ENCODE results near the gene KIF1A.
"Not testable (repeated sequence)": the region's sequence is repeated elsewhere in the genome, so short reads cannot be mapped to it uniquely, and the experiment has no call there.

The KIF1A gene

DNA sequence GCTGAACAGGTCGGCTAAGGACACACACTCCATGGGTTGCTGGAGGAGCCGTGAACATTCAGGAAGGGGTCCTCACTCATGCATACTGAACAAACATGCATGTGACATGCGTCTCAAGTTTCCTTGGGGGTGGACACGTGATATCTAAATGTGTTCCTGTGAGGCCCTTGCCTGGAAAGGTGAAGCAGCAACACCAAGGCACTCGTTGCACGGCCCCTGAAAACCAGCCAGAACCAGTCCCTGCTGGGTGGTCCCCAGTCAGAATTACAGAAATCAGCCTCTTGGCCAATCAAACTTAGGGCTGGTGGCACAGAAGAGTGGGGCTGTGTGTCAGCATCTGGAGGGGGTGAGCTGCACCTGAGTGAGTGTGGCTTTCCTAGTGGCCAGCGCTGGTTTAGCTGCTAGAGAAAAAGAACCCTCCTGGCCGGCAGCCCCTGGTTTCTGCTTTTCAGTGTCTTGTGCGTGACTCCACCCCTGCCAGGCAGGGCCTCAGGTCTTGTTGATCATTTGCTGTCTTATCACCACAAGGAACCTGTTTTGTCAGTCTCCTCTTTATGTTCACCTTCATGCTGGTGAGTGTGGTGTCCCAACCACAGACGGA lies 134.1 kb downstream of the KIF1A start:
- DNase-seq (ENCODE audit: low spot score): no peak

DNA sequence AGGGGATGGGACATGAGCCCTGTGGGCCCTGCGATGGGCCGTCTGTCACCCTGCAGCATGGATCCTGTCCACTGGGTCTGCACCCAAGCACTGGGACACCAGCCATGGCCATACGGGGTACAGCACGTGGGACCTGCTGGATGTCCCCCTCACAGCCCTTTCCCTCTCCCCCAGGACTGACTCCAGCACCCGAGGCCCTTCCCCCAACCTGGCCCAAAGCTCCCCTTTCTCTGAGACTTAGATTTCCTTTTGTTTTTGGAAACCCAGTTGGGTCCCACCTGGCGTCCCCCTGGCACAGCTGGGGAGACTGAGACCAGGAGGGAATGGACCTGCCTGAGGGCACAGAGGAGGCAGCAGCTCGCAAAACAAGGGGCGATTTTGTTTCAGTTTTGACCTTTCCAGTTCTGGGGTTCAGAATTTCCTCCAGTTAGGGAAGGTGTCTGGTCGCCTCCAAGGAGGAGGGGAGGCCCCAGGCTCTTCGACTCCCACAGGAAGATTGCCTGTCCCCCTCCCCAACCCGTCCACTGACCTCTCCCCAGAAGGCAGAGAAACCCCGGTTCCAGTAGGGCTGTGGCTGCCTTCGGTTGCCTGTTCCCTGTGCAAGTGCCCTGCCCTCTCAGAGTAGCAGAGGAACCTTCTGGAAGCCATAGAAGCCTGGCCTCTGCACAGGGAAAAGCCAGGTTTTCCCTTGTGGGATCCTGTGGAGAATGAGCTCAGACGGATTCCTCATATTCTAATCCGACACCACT lies 135.9 kb downstream of the KIF1A start:
- not testable (repeated sequence) for DNase-seq (ENCODE audit: low spot score)

DNA sequence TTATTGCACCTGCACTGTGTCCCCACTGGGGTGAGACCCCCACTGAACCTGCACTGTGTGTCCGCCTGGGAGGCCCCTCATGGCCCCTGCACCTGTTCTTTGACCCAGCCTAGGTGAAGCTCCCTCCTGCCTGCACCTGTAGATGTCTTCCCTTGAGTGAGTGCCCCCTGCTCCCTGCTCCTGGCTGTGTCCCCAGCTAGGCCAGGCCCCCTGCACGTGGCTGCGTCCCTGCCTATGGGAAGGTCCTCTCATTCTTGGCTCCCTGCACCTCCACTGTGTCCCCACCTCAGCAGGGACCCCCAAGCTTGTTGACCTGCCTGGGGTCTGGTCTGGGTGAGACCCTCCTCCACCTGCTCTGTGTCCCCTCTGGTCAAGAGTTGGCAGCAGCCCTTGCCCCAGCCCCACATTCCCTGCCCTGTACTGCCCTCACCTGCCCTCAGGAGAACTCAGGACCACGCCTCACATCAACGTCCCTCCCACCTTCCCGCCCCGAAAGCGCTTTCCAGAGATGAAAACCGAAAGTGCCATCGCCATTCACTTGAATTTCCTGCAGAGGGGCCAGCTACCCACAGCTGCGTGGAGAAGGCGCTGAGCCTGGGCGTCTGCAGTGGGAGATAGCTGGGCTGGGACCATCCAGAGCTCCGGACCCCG lies 136.6 kb downstream of the KIF1A start:
- not testable (repeated sequence) for DNase-seq (ENCODE audit: low spot score)

DNA sequence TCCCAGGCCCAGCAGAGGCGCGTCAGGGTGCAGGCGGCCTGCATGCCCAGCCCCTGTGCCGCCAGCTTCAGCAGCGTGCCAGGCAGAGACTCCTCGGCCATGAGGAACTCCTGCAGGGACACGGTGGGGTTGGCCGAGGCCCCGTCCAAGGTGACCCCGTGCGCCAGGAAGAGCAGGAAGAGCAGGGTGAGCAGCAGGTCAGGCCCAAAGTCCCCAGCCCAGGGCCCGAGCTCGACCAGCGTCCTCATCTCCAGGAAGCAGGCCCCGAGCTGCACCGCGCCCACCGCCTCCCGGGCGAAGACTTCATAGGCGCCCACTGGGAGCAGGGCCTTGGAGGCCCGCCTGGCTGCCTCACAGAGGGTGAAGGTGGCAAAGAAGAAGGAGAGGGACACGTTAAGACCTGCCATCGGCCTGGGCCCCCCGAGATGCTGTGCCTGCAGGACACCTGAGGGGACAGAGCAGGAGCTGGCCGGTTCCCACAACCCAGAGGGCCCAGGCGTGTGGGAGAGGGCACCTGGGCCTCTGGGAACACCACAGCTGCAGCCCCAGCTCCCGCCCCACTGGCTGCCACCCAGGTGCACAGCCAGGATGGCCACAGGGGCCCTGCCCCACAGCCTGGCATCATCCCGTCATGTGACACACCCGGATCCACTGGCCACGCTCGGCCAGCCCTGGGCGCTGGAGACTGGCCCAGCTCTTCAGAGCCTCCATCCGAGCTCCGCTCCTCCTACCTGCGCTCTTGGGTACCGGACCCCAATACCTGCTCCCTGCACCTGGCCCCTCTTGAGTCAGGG lies 137.4 kb downstream of the KIF1A start, which contains the start of gene AQP12B:
Gene AQP12B (minus strand): TSS at position 455 of the 794 bp plus-strand sequence. CDS start 48 bp downstream, at position 407.
- not testable (repeated sequence) for DNase-seq (ENCODE audit: low spot score)

DNA sequence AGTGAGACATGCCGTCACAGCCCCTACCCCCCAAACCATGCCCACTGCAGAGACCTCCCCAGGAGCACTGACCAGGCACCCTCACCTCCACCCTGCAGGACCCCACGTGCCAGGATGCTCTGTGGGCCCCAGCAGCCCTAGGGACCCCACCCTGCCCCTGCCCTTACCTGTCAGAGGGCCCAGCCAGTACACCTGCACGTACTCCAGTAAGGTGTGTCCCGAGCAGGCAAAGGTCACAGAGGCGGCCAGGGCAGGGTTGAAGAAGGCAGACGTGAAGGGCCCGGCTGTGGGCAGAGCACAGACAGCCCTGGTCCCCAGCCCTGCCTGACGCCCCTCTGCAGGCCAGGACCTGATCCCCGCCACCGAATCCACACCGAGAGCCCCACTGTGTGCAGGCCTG lies 139.8 kb downstream of the KIF1A start:
- not testable (repeated sequence) for DNase-seq (ENCODE audit: low spot score)

DNA sequence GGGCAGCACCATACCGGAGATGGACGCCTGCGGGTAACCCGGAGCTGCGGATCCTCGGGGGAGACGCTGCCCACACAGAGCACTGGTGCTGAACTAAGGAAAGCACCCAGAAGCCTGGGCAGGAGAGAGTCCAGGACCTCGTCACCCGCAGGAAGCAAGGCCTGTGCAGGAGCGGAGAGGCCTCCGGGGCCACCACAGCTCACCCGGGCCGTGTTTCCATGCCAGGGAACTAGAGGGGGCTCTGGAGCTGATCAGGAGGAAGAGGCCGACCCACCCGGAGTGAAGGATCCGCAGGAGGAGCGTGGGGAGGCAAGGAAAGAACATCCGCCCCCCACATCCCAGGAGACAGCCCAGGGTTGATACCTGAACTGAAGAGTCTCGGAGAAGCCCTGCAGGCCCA lies 141.1 kb downstream of the KIF1A start:
- not testable (repeated sequence) for DNase-seq (ENCODE audit: low spot score)

DNA sequence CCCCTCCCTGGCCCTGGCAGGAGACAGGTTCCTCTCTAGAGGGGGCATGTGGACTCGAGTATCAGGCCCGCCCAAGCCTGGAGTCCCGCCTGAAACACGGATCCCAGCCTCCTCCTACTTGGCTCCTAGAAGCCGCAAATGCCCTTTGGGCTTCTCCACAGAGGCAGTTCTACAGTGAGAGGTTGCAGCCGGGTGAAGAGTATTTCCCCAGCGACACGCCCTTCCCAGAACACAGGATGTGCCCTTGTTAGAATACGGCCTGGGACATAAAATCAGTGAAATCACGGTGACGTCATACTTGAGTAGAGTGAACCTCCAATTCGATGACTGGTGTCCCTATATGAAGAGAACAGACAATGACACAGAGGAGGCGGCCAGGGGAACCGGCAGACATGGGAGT lies 142.0 kb downstream of the KIF1A start:
- not testable (repeated sequence) for DNase-seq (ENCODE audit: low spot score)

DNA sequence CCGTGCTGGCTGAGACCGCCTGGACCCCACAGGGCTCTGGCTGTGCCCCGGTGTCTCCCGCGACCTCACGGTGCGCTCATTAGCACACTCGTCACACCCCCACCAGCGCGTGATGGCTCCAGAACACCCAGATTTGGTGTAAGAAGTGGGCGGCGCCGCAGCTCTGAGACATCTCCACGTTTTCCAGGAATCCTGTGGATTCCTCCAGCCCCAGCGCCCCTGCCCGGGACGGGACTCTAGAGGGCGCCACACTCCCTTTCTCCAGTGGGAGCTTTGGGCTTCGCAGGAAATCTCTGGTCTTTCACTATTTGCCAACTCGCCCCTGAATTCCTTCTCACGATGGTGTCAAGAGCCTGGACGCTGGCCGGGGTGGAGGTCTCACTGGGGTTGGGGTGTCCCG lies 144.7 kb downstream of the KIF1A start:
- DNase-seq (ENCODE audit: low spot score): not testable (repeated sequence)

DNA sequence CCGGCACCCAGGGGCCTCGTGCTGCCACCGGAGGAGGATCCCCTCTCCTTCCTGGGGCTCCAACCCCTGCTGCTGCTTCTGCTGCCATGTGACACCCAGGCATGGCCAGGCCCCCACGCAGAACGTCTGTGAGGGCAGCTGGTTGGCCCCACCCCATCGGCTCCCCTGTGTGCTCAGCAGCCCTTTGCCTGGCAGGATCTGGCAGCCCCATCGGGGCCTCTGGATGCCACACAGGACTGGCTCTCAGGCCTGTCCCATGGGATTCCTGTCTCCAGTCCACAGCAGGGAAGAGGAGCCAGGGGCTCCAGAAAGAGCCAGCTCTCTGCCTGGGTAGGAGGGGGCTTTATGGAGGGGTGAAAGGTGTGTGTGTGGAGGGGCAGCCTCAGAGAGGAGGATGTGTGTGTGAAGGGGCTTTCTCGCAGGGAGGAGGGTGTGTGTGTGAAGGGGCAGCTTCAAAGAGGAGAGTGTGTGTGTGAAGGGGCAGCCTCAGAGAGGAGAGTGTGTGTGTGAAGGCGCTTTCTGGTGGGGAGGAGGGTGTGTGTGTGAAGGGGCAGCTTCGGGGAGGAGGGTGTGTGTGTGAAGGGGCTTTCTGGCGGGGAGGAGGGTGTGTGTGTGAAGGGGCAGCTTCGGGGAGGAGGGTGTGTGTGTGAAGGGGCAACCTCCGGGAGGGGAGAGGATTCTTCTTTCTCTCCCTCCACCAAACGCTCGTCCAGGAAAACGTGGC lies 145.4 kb downstream of the KIF1A start:
- DNase-seq (ENCODE audit: low spot score): not testable (repeated sequence)

DNA sequence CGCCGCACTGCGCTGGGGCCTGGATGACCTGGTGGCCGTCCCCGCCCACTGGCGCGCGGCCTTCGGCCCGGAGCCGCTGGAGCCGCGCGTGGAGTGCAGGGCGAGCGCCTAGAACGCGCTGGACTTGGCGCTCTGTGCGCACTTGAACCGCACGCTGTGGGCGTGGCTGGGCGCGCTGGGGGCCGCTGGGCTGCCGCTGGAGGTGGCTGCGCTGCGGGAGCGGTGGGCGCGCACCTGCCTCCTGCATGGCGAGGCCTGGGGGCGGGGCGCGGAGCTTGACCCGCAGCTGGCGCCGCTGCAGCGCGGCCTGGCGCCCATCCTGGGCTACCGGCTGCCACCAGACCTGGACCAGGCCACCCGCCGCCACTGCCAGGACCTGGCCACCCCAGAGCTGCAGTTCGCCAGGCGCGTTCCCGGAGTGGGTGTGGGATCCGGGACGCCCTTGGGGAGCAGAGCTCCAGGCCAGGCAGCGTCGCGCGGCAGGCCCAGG lies 147.3 kb downstream of the KIF1A start:
- no peak for DNase-seq (ENCODE audit: low spot score)

DNA sequence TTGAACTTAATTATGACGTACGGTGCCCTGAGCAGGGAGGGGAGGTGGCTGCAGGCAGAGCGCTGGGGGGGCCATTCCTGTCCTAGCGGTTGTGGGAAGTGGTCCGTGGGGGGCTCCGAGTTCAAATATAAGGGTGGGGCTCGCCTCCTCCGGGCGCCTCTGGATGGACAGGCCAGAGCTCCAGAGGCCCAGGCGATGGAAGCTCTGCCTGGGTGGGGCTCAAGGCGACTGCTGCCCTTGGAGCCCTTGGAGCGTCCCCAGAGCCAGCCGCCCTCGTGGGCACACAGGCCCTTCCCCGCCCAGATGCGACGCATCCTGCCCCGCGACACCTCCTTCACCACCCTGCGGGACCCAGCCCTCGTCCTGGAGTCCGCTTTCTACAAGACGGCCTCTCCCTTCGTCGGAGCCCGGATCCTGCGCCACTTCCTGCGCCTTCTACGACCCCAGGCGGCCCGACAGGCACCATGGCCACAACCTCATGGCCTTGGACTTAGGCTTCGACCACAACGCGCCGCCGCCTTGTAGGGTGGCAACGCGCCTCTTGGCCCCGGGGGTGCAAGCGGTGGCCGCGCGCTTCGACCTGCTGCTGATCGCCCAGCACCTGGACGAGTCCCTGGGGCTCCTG lies 147.8 kb downstream of the KIF1A start:
- no peak for DNase-seq (ENCODE audit: low spot score)

DNA sequence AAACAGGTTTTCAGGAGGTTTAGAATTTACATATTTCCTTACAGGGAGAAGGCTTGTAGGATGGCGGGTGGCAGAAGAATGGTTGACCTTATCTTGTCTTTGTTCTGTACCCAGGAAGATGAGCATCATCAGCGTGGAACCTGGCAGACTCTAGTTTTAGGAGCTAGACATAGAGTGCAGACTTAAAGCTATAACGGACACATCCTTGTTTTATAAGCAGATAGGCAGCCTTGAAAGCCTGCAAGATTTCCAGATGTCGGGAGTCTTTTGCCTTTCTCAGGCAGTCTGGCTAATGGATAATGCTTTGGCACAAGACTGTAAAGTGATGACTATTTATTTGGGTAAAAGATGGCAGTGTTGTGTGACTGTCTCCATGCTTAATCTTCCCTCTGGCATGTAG lies 149.1 kb downstream of the KIF1A start:
- no peak for DNase-seq (ENCODE audit: low spot score)

DNA sequence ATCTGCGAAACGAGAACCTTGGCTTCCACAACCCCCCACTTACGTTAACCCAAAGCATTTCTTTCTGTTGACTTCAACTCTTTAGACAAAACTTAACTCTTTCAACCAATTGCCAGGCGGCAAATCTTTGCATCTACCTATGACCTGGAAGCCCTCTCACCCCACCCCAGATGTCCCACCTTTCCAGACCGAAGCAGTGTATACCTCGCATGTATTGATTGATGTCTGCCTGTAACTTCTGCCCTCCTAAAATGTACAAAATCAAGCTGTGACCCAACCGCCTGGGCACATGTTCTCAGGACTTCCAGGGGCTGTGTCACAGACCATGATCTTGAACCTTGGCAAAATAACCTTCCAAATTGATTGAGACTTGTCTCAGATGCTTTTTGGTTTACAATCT lies 149.6 kb downstream of the KIF1A start:
- DNase-seq (ENCODE audit: low spot score): no peak

DNA sequence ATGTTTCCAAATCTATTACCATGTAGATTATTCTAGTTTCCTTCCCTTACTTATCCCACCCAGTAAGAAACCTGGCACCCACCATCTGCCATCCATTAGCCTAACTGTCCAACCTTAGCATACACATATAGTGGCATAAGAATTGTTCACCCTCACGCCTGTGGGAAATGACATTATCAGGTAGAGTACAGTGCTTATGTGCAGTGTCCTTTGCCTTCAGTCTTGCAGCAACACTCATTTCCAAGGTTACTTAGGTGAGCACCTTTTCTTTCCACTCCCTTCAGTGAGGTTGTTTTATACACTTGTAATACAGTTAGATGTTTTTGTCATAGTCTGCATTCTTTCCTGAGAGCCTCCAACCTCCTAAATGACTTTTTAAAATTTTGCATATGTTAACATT lies 155.4 kb downstream of the KIF1A start:
- no peak for DNase-seq (ENCODE audit: low spot score)

Data from hematopoietic multipotent progenitor cell treated with erythropoietin and hydrocortisone succinate and interleukin-3 and kit ligand, for 17 days (in vitro differentiated cells).